AG10803 (cell line): ENCODE results near the gene TUT1.
"Not testable (repeated sequence)": the region's sequence is repeated elsewhere in the genome, so short reads cannot be mapped to it uniquely, and the experiment has no call there.

ENCODE experiments used
- DNase-seq: peaks from one replicate; pipeline ENCODE4 v3.0.0; 2010; ENCODE audit warnings: low read depth
- H3K4me3 ChIP-seq: 2 replicates; pipeline ENCODE4 v1.5.1; 2011; ENCODE audit warnings: mild to moderate bottlenecking, low read length, control low read depth
- TF ChIP-seq, protein P1 (sequence below): conservative IDR thresholded peaks from 2 replicates; pipeline ENCODE4 v1.5.1; 2011; ENCODE audit warnings: mild to moderate bottlenecking, low read length, control low read depth, inconsistent platforms

TUT1 gene

DNA sequence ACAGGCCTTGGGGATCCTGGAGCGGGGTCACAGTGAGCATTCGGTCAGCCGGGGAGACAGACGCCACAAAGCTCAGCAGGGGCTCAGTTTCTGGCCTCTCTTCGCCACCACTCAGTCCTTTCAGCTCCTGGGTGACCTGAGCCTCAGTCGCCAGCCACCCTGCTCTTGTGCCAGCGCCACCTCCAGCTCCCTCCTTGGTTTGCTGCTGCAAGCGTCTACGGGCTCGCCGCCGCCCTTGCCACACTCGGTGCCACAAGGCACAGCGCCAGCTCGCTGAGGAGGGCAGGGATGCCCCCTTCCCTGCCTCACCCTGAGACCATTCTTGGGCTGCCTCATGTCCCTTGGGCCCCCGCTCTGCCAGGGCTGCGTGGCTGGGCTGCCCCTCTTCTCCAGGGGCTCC lies 16.2 kb downstream of the TUT1 start:
- TF ChIP-seq, protein P1, sequence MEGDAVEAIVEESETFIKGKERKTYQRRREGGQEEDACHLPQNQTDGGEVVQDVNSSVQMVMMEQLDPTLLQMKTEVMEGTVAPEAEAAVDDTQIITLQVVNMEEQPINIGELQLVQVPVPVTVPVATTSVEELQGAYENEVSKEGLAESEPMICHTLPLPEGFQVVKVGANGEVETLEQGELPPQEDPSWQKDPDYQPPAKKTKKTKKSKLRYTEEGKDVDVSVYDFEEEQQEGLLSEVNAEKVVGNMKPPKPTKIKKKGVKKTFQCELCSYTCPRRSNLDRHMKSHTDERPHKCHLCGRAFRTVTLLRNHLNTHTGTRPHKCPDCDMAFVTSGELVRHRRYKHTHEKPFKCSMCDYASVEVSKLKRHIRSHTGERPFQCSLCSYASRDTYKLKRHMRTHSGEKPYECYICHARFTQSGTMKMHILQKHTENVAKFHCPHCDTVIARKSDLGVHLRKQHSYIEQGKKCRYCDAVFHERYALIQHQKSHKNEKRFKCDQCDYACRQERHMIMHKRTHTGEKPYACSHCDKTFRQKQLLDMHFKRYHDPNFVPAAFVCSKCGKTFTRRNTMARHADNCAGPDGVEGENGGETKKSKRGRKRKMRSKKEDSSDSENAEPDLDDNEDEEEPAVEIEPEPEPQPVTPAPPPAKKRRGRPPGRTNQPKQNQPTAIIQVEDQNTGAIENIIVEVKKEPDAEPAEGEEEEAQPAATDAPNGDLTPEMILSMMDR, result no peak
- peak overlapping the region; percentile 90 for H3K4me3 ChIP-seq

DNA sequence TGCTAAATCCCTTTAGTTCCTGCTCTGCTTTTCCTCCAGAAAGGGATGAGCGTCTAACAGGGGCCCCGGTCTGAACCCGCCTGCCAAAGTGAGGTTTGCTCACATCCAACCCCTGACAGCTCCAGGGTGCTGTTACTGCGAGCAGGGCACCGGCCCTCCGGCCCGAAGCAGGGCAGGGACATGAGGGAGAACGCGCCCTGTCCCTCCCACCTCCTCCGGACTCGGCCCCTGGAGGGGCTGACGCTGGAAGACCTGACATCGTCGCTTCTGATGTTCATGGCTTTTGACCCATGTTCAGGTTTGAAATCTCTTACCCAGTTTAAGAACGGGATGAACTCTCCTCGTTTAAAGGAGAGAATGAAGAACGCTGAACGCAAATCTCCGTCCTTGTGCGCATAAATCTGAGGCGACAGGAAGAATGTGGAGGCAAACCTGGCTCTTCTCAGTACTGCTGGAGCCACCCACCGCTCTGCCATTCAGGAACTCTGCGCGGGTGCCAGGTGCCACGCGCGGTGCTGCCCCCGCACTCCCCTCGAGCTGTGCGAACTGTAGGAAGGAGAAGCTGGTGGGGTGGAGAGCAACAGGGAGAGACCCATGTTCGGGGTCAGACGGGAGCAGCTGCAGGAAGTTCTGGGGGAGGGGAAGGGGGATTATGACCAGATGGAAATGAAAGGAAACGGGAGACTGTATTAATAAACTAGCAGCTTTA lies 16.8 kb downstream of the TUT1 start:
- peak overlapping the region; percentile 90 for H3K4me3 ChIP-seq
- TF ChIP-seq, protein P1, result no peak
- DNase-seq, result no peak

More for the DNA sequence above, 16.2 kb downstream of the TUT1 start:
- DNase-seq, result no peak

DNA sequence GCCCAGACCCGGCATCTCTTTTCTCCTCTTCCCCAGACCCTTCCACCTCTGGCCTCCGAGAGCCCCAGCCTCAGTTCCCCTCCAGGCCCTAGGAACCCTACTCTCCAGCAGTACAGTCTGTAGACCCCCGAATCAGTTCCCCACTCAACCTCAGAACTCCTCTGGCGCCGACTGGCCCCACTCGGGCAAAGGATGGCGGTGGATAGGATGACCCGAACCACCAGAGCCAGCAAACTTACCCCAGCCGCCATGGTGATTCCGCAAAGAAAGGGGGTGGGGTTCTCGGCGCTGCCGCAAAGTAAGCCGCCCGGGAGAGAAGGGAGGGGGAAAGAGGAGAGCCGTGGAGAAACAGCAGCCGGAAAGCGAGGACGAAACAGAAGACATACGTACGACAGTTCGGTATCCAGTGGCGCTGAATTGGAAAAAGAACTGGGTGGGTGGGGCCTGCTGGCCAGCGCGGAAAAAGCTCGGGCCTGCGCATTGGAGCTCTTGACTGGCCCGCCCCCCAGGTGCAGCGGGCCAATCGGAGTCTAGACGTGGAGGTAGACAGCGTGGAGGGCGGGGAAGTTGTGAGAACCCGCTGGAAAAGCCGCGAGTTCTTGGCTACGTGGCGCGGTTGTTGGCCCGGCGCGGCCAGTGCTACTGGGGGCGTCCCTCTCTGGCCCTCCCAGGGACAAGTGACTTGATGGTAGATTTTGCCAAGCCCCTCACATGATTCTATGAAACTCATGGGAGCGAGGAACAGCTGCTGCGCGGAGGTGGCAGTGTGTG lies 17.5 kb downstream of the TUT1 start, which contains the start of gene EEF1G:
EEF1G (minus strand) TSS at position 300 of the 771 bp plus-strand sequence; CDS start at position 251, 49 bp downstream.
- peak within 1 kb of the TSS; percentile 98 for H3K4me3 ChIP-seq
- TF ChIP-seq, protein P1, result no peak
- peak; percentile 100 for DNase-seq

DNA sequence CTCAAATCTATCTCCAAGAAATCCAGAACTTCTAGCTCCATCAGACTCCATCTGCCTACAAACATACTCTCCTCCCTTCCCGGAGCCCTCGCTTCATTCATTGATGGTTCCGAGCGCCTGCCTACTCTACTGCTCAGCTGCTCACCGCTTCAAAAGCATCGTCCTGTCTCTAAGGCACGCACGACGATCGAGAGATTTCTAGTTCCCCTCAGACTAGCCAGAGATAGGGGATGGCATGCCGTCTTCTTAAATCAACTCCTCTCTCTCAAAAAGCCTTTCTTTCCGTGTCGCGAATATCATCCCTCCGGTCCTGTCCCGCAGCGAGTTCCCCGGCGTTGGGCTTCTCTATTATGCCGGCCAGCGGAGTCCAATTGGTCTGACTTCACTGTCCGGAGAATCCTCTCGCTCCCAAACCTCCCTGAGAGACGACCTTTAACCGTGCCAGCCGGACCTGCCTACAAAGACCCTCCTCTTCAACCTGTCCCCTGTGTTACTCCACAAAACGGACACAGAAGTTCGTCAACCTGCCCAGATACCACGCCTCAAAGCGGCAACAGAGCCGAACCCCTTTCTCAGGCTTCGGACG lies 18.2 kb downstream of the TUT1 start:
- TF ChIP-seq, protein P1, result no peak
- H3K4me3 ChIP-seq, result peak overlapping the region; percentile 98
- DNase-seq, result no peak

DNA sequence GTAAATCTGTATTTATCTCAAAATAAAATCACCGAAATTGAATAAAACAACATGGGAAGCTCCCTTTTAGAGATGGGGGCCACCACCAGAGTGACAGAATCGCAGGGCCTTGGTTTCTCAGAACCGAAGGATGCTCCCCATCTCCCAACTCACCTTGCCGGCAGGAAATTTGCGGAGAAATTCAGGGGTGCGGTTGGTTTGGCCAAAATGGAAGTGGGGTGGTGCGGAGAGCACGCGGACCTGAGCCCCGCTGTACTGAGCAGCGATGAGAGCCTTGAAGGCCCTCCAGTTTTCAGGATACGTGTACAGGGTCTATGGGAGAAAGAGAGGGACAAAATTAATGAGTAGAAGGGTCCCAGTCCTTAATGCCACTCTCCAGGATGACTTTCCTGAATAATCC lies 18.9 kb downstream of the TUT1 start:
- peak overlapping the region; percentile 98 for H3K4me3 ChIP-seq
- DNase-seq, result no peak

DNA sequence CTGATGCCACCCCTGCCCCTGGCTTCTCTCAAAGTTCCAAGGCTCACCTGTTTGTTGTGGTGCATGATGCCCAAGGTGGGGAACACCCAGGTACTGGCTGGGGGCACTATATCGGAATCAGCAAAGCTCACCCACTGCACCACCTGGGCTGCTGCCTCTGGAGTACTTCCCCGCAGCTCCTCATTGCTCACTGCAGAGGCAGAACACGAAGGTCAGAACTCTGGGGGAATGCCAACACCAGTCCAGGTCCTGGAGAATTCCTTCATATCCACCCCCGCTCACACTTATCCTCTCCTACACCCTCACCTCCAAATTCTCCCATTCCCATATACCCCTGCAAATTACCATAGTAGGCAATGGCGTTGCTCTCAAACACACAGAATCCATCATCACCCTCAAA lies 19.8 kb downstream of the TUT1 start:
- DNase-seq, H3K4me3 ChIP-seq: not testable (repeated sequence)

More for the DNA sequence above, 18.9 kb downstream of the TUT1 start:
- TF ChIP-seq, protein P1, result no peak

DNA sequence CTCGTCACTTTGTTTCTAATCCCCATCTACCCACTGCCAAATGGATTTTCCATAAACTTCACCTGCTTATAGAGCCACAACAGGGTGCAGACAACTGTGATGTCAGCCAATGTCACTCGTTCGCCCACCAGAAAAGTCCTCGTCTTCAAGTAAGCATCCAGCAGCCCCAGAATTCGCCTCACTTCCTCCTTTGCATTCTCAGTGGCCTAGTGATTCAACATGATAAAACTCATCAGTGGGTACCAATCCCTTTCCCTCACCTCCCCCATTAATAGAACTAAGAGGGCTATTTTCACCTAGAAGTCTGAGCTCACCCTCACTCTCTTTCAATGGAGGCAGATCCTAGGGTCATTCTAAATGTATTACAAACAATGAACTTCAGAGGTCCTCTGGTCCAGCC lies 20.4 kb downstream of the TUT1 start:
- DNase-seq, H3K4me3 ChIP-seq: not testable (repeated sequence)

DNA sequence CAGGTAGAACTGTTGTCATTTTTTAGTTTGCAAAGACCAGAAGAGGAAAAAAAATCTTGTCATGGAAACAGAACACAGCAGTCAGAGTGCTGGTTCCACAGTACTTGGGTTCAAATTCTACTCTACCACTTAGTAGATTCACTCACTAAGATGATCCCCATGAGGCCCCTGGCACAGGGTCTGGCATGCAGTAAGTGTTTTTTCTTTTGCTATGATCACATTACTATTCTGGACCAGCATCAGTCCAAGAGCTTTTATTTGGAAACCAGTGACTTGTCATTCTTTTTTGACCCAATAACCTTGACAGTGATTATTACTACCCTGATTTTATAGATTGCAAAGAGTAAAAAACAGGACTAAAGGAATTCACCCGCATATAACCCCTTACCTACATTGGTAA lies 21.7 kb downstream of the TUT1 start:
- DNase-seq, result no peak
- H3K4me3 ChIP-seq, result no peak overlapping the region
- TF ChIP-seq, protein P1, result no peak
